ENCODE measurements around the gene SCARB1. TPM values are rescaled to one million over a fixed set of nuclear protein-coding genes. Genes with fewer than 3 reads are reported as not detected.

Gene SCARB1
- total RNA-seq, 4 donors from 2014 or later, result 18.6 to 41.8 (median 26.7) TPM

DNA sequence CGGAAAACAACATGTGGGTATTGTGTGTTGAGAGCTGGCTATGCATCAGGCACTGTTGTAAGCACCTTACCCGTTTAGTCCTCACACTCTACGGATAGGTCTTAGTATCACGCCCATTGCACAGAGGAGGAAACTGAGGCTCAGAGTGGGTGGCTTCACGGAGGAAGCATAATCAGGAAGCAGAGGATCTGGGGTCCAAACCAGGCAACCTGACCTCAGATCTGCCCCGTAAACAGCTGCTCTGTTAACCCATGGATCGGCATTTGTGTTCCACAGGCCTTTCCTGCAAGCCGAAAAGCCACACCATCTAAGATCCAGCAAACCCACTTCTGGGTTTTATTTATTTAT lies 107.9 kb downstream of the SCARB1 start:
- DNase-seq (ENCODE audit: low spot score in 2 of 2), result no peak
- WGBS, 2 donors, result 80 to 82% methylated on average over 8 of the region's 8 CpGs
- intact Hi-C loops (cut with DNase I; ENCODE audit: low total_unique reads), result no loop called here
- H3K4me3 ChIP-seq (ENCODE audit: low read depth, poor library complexity, severe bottlenecking), result no peak overlapping the region
- TF ChIP-seq, protein P1, sequence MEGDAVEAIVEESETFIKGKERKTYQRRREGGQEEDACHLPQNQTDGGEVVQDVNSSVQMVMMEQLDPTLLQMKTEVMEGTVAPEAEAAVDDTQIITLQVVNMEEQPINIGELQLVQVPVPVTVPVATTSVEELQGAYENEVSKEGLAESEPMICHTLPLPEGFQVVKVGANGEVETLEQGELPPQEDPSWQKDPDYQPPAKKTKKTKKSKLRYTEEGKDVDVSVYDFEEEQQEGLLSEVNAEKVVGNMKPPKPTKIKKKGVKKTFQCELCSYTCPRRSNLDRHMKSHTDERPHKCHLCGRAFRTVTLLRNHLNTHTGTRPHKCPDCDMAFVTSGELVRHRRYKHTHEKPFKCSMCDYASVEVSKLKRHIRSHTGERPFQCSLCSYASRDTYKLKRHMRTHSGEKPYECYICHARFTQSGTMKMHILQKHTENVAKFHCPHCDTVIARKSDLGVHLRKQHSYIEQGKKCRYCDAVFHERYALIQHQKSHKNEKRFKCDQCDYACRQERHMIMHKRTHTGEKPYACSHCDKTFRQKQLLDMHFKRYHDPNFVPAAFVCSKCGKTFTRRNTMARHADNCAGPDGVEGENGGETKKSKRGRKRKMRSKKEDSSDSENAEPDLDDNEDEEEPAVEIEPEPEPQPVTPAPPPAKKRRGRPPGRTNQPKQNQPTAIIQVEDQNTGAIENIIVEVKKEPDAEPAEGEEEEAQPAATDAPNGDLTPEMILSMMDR (IDR thresholded peaks at IDR 0.05), result no peak
- no peak for TF ChIP-seq POLR2A (IDR thresholded peaks at IDR 0.05)

DNA sequence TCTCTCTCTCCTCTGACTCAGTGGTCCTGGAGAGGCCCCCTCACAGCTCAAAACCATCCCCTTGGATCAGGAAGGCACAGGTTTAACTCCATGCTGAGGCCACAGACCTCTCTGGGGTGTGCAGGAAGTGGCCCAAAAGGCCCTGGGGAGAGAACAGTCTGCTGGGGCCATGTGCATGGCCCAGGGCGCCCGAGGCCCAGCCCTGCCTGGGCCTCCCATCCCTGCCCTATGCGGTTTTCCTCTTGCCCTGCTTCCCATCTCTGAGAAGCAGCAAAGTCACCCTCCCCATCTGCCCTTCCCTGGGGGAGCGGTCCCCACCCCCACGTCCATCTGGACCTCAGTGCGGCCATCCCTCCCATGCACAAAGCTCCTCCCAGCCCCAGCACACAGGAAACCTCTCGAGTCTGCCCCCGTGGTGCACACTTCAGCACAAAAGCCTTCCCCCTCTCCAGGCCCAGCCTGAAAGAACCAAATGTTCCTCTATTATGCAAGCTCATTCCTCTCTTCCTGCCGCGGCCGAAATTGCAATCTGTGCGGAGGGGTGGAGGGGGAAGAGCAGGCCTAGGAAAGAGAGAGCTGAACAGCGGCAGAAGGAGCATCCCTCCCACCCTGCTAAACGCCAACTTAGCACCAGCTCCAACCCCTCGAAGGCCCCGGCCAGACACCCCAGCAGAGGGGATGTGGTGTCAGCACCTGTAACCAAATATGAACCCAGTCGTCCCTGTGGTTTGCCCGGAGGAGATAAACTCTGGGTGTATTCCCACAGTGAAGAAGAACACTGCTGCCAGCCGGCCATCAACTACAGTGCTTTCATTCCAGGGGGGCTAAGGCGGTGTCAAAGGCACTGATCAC lies 108.5 kb downstream of the SCARB1 start:
- WGBS, 2 donors, result 42 to 51% methylated on average over 20 of the region's 20 CpGs
- peak; percentile 85 to 96 for DNase-seq (ENCODE audit: low spot score in 2 of 2)
- H3K4me3 ChIP-seq (ENCODE audit: low read depth, poor library complexity, severe bottlenecking), result no peak overlapping the region
- TF ChIP-seq POLR2A (IDR thresholded peaks at IDR 0.05), result no peak
- TF ChIP-seq, protein P1 (IDR thresholded peaks at IDR 0.05), result no peak
- intact Hi-C loops (cut with DNase I; ENCODE audit: low total_unique reads), result no loop called here

DNA sequence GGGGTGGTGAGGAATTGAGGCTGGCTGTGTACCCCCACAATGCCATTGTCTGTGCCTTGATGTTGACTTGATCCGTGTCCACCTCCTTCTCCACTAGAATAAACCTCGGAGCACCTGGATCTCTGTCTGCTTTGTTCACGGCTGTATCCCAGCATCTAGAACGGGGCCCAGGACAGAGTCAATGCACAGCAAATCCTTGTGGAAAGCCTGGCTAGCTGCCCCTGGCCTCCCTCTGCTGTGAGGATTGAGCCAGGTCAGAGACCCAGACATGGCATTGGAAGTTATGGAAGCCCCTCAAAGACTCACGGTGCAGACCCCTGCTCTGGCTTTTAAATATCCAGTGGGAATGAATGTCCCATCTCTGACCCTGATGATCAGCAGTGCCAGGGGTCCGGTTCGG lies 109.2 kb downstream of the SCARB1 start:
- H3K4me3 ChIP-seq (ENCODE audit: low read depth, poor library complexity, severe bottlenecking), result no peak overlapping the region
- 80 to 81% methylated on average over 7 of the region's 7 CpGs for WGBS, 2 donors
- DNase-seq (ENCODE audit: low spot score in 2 of 2), result no peak
- intact Hi-C loops (cut with DNase I; ENCODE audit: low total_unique reads), result no loop called here
- TF ChIP-seq POLR2A (IDR thresholded peaks at IDR 0.05), result no peak
- TF ChIP-seq, protein P1 (IDR thresholded peaks at IDR 0.05), result no peak

DNA sequence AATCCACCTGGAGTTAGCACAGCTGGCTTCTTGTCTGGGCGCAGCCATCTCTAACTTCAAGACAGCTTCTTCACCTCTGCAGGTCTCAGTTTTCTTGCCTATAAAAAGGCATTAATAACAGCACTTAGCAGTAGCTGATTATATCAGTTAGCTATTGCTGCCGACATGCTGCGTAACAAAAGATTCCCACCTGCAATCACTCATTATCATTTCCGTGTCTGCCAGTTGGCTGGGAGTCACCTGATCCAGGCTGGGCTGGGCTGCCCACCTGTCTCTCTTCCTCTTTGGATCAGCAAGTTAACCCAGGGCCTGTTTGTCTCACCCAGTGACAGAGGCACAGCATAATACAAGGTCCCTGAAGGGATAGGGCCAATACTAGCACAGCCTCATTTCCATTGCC lies 109.7 kb downstream of the SCARB1 start:
- no peak overlapping the region for H3K4me3 ChIP-seq (ENCODE audit: low read depth, poor library complexity, severe bottlenecking)
- no peak for DNase-seq (ENCODE audit: low spot score in 2 of 2)
- intact Hi-C loops (cut with DNase I; ENCODE audit: low total_unique reads), result no loop called here
- WGBS, 2 donors, result 94 to 96% methylated on average over 4 of the region's 4 CpGs
- TF ChIP-seq POLR2A (IDR thresholded peaks at IDR 0.05), result no peak
- TF ChIP-seq, protein P1 (IDR thresholded peaks at IDR 0.05), result no peak

DNA sequence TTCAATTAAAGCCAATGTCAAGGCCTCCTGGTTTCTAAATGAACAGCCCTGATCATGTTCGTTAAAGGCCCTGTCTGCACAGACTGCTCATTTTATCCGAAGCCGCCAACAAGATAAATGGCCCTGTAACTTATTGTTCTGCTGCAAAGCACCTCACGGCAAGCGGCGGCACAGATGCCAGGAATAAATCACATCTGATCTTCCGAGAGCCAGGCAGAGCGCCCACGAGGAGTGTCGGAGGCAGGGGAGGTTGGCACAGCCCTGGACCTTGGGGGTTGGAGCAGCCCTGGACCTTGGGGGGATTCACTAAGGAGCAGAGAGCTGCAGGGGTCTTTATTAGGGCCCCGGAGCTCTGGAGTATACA lies 110.5 kb downstream of the SCARB1 start:
- no peak overlapping the region for H3K4me3 ChIP-seq (ENCODE audit: low read depth, poor library complexity, severe bottlenecking)
- intact Hi-C loops (cut with DNase I; ENCODE audit: low total_unique reads), result no loop called here
- DNase-seq (ENCODE audit: low spot score in 2 of 2), result no peak
- TF ChIP-seq POLR2A (IDR thresholded peaks at IDR 0.05), result no peak
- TF ChIP-seq, protein P1 (IDR thresholded peaks at IDR 0.05), result no peak
- WGBS, 2 donors, result 63 to 68% methylated on average over 11 of the region's 11 CpGs

Data from lower leg skin (tissue), 4 donors.